Endodermal cell (in vitro differentiated cells): ENCODE results near the gene DENND1C. TPM values are rescaled to one million over a fixed set of nuclear protein-coding genes. Genes with fewer than 3 reads are reported as not detected.
"Not testable (repeated sequence)": the region's sequence is repeated elsewhere in the genome, so short reads cannot be mapped to it uniquely, and the experiment has no call there.

Source experiments
- DNase-seq: peaks from one replicate; pipeline ENCODE4 v3.0.0-alpha.2; 2017
- H3K27ac ChIP-seq: 2 replicates; pipeline ENCODE4 v1.5.1; 2013; ENCODE audit warnings: mild to moderate bottlenecking, low read depth, low read length, moderate library complexity
- H3K27me3 ChIP-seq: 2 replicates; pipeline ENCODE4 v1.6.1; 2013; ENCODE audit warnings: mild to moderate bottlenecking, low read length, moderate library complexity; ENCODE audit not compliant: insufficient read depth, control insufficient read depth, poor library complexity, severe bottlenecking
- H3K36me3 ChIP-seq: 2 replicates; pipeline ENCODE4 v1.7.0; 2013; ENCODE audit warnings: mild to moderate bottlenecking, low read length, moderate library complexity; ENCODE audit not compliant: control insufficient read depth, insufficient read depth
- H3K4me1 ChIP-seq: one replicate; pipeline ENCODE4 v1.7.0; 2013; ENCODE audit warnings: low read length; ENCODE audit not compliant: control insufficient read depth, insufficient read depth
- H3K4me3 ChIP-seq: 2 replicates; pipeline ENCODE4 v1.5.1; 2013; ENCODE audit warnings: mild to moderate bottlenecking, low read length, moderate library complexity
- H3K9ac ChIP-seq: 2 replicates; pipeline ENCODE4 v1.6.1; 2013; ENCODE audit warnings: mild to moderate bottlenecking, low read length, moderate library complexity; ENCODE audit not compliant: poor library complexity, severe bottlenecking; ENCODE audit errors: extremely low read depth
- H3K9me3 ChIP-seq: 2 replicates; pipeline ENCODE4 v1.6.1; 2013; ENCODE audit warnings: mild to moderate bottlenecking, low read length, moderate library complexity; ENCODE audit not compliant: control insufficient read depth
- H3K27ac Mint-ChIP-seq: 2 replicates; pipeline ENCODE4 v1.8.0; 2020; ENCODE audit warnings: mixed read lengths
- H3K27me3 Mint-ChIP-seq: 2 replicates; pipeline ENCODE4 v1.8.0; 2021; ENCODE audit warnings: mild to moderate bottlenecking, mixed read lengths; ENCODE audit not compliant: insufficient read depth
- H3K36me3 Mint-ChIP-seq: 2 replicates; pipeline ENCODE4 v1.8.0; 2020; ENCODE audit warnings: low read depth, mixed read lengths
- H3K4me1 Mint-ChIP-seq: 2 replicates; pipeline ENCODE4 v1.8.0; 2020; ENCODE audit warnings: mixed read lengths
- H3K4me3 Mint-ChIP-seq: 2 replicates; pipeline ENCODE4 v1.8.0; 2020; ENCODE audit warnings: mild to moderate bottlenecking, moderate library complexity, mixed read lengths
- H3K9me3 Mint-ChIP-seq: 2 replicates; pipeline ENCODE4 v1.8.0; 2020; ENCODE audit warnings: mild to moderate bottlenecking, mixed read lengths
- CTCF ChIP-seq: fragments of 200-600 bp; sonication (generic); conservative IDR thresholded peaks from 2 replicates; pipeline ENCODE4 v1.5.0; 2021; ENCODE audit warnings: antibody characterized with exemption, mild to moderate bottlenecking
- WGBS, 2 experiments: methylation state at CpG; one replicate each; pipeline versions ENCODE4 v1.1.5 to v1.1.7; 2013; ENCODE audit warnings: missing lambda C conversion rate in 2 of 2, mixed read lengths in 1 of 2; ENCODE audit not compliant: insufficient coverage in 1 of 2, insufficient read length in 1 of 2; 5-methylcytosine and 5-hydroxymethylcytosine counted together
- total RNA-seq, 2 donors: library from RNA; stranded (reverse); fragmentation: NEBNext Ultra II Directional in 1 of 2; extraction: Animal tissue kit (Norgen Biotek cat#: 25700) in 1 of 2; gene quantifications; 2 replicates in 1 of 2; 3 replicates in 1 of 2; pipeline ENCODE4 v1.2.1, GENCODE V29; 2021

DENND1C gene
- total RNA-seq, 2 donors from 2014 or later, result 1.7 to 2.1 TPM

- H3K27ac Mint-ChIP-seq, result no peak overlapping the region
- 88 to 100% methylated on average over 1 to 9 of the region's 9 CpGs for WGBS, 2 experiments
- H3K4me1 ChIP-seq, result no peaks in the 10 kb centered on the region
Measured at GRCh38 chr19:6514089-6514488, 32.5 kb upstream of the DENND1C start.

GRCh38 chr19:6510618-6511017, 29.0 kb upstream of the DENND1C start:
- Mint-ChIP-seq H3K27me3 (no peaks in the 10 kb centered on the region), H3K4me1 (no peaks in the 10 kb centered on the region), H3K4me3 (no peak overlapping the region), H3K27ac (no peak overlapping the region), H3K36me3 (no peaks in the 10 kb centered on the region), H3K9me3 (peaks cover 3% of the 10 kb centered on the region)
- no peak for TF ChIP-seq CTCF
- Histone ChIP-seq H3K36me3 (no peaks in the 10 kb centered on the region), H3K4me3 (no peak overlapping the region), H3K9me3 (no peaks in the 10 kb centered on the region), H3K4me1 (no peaks in the 10 kb centered on the region), H3K27ac (no peak overlapping the region), H3K27me3 (no peaks in the 10 kb centered on the region), H3K9ac (no peak overlapping the region)
- 93 to 100% methylated on average over 1 to 7 of the region's 7 CpGs for WGBS, 2 experiments
- no peak for DNase-seq

More at GRCh38 chr19:6514089-6514488, 32.5 kb upstream of the DENND1C start:
- H3K4me1 Mint-ChIP-seq, result peaks cover 1% of the 10 kb centered on the region
- Histone ChIP-seq H3K9me3 (no peaks in the 10 kb centered on the region), H3K27ac (no peak overlapping the region), H3K4me3 (no peak overlapping the region), H3K36me3 (no peaks in the 10 kb centered on the region), H3K9ac (no peak overlapping the region), H3K27me3 (no peaks in the 10 kb centered on the region)
- H3K36me3 Mint-ChIP-seq, result no peaks in the 10 kb centered on the region
- H3K27me3 Mint-ChIP-seq, result peaks cover 8% of the 10 kb centered on the region
- no peak for DNase-seq
- no peak overlapping the region for H3K4me3 Mint-ChIP-seq
- peaks cover 3% of the 10 kb centered on the region for H3K9me3 Mint-ChIP-seq
- no peak for TF ChIP-seq CTCF

GRCh38 chr19:6509118-6509971, 27.8 kb upstream of the DENND1C start:
- no peaks in the 10 kb centered on the region for H3K4me1 ChIP-seq
- no peaks in the 10 kb centered on the region for H3K9me3 Mint-ChIP-seq
- WGBS, 2 experiments, result 85 to 86% methylated on average over 15 to 20 of the region's 20 CpGs
- H3K27ac Mint-ChIP-seq, result no peak overlapping the region
- H3K4me3 ChIP-seq, result no peak overlapping the region
- no peaks in the 10 kb centered on the region for H3K9me3 ChIP-seq
- no peaks in the 10 kb centered on the region for H3K27me3 ChIP-seq
- H3K4me1 Mint-ChIP-seq, result no peaks in the 10 kb centered on the region
- H3K9ac ChIP-seq, result no peak overlapping the region
- no peak overlapping the region for H3K4me3 Mint-ChIP-seq
- no peak for DNase-seq
- H3K27me3 Mint-ChIP-seq, result no peaks in the 10 kb centered on the region
- H3K36me3 ChIP-seq, result no peaks in the 10 kb centered on the region
- no peak for TF ChIP-seq CTCF
- H3K27ac ChIP-seq, result no peak overlapping the region
- H3K36me3 Mint-ChIP-seq, result no peaks in the 10 kb centered on the region

- not testable (repeated sequence) for H3K9me3 Mint-ChIP-seq, H3K4me1 ChIP-seq, H3K36me3 ChIP-seq, H3K27me3 ChIP-seq, H3K9ac ChIP-seq, H3K36me3 Mint-ChIP-seq, DNase-seq, H3K4me1 Mint-ChIP-seq, H3K9me3 ChIP-seq, H3K4me3 Mint-ChIP-seq, H3K27ac Mint-ChIP-seq, H3K4me3 ChIP-seq, H3K27ac ChIP-seq, H3K27me3 Mint-ChIP-seq
- 85 to 92% methylated on average over 5 to 9 of the region's 9 CpGs for WGBS, 2 experiments
Measured at GRCh38 chr19:6508028-6508771, 26.6 kb upstream of the DENND1C start.
